SK-N-SH (cell line): ENCODE data around the gene SELENOM.

Experiments used
- EP300 ChIP-seq, 2 experiments: IDR thresholded peaks; 2 replicates each; pipeline versions ENCODE4 v1.4.0 to v1.6.1; 2012; ENCODE audit warnings: borderline replicate concordance in 1 of 2, low read depth in 1 of 2, low read length in 1 of 2
- RCOR1 ChIP-seq: fragments of 150-350 bp; IDR thresholded peaks from 2 replicates; pipeline ENCODE4 v1.6.1; 2017; ENCODE audit warnings: antibody characterized with exemption, low read length
- YY1 ChIP-seq: IDR thresholded peaks from 2 replicates; pipeline ENCODE4 v1.4.0; 2012; ENCODE audit warnings: low read depth, mild to moderate bottlenecking
- TF ChIP-seq, protein P1 (sequence below): fragments of 200-600 bp; sonication (generic); IDR thresholded peaks from 2 replicates; pipeline ENCODE4 v1.6.1; 2017; ENCODE audit warnings: antibody characterized with exemption, mild to moderate bottlenecking, moderate library complexity

DNA sequence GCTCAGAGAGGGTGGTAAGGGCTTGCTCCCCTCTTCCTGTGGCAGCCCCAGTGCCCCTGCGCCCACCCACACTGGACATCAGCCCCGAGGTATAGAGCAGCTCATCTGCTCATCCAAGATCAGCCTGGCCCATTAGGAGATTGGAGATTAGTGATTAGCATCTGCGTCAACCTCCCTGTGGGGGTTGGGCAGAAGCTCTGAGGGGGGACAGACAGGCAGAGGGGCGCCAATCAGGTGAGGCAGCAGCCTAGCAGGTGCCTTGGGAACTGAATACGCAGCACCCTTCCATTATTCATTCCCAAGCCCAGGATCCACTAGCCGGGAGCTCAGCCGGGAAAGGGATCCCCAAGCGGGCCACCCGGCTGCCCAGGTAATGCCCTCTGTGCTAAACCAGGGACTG lies 15.2 kb downstream of the SELENOM start:
- TF ChIP-seq, protein P1, sequence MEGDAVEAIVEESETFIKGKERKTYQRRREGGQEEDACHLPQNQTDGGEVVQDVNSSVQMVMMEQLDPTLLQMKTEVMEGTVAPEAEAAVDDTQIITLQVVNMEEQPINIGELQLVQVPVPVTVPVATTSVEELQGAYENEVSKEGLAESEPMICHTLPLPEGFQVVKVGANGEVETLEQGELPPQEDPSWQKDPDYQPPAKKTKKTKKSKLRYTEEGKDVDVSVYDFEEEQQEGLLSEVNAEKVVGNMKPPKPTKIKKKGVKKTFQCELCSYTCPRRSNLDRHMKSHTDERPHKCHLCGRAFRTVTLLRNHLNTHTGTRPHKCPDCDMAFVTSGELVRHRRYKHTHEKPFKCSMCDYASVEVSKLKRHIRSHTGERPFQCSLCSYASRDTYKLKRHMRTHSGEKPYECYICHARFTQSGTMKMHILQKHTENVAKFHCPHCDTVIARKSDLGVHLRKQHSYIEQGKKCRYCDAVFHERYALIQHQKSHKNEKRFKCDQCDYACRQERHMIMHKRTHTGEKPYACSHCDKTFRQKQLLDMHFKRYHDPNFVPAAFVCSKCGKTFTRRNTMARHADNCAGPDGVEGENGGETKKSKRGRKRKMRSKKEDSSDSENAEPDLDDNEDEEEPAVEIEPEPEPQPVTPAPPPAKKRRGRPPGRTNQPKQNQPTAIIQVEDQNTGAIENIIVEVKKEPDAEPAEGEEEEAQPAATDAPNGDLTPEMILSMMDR = no peak
- no peak for TF ChIP-seq EP300 (IDR thresholded peaks at IDR 0.05; ENCODE audit: borderline replicate concordance in 1 of 2, low read depth in 1 of 2, low read length in 1 of 2)
- TF ChIP-seq YY1 = no peak
- TF ChIP-seq RCOR1 = no peak
